HEK293 (cell line): ENCODE results near the gene KLHL17.
"Not testable (repeated sequence)": the region's sequence is repeated elsewhere in the genome, so short reads cannot be mapped to it uniquely, and the experiment has no call there.

Experiments
- CTCF ChIA-PET: fragments of 350-600 bp; formaldehyde crosslinking; extraction: SDS; loops from one replicate; lab custom pipeline; 2021; ENCODE audit warnings: antibody characterized with exemption; lab: Yijun Ruan, JAX
- POLR2A ChIA-PET: fragments of 300-600 bp; formaldehyde crosslinking; extraction: SDS; loops from one replicate; lab custom pipeline; 2020; ENCODE audit warnings: antibody characterized with exemption, inconsistent platforms; lab: Yijun Ruan, JAX
- H3K27ac ChIP-seq: fragments of 200-500 bp; sonication (Bioruptor generic); 2 replicates; pipeline ENCODE4 v1.5.1; 2014; ENCODE audit warnings: low read depth, low read length, control low read depth, inconsistent platforms; ENCODE audit errors: extremely low read depth
- H3K36me3 ChIP-seq, 2 experiments: fragments of 200-500 bp in 1 of 2; sonication (Bioruptor generic) in 1 of 2; 1 replicate in 1 of 2; 2 replicates in 1 of 2; pipeline ENCODE4 v1.5.1; 2014 to 2017; ENCODE audit warnings: inconsistent platforms in 2 of 2, low read length in 2 of 2; ENCODE audit not compliant: control insufficient read depth in 2 of 2, insufficient read depth in 1 of 2
- H3K4me1 ChIP-seq: fragments of 200-500 bp; sonication (Bioruptor generic); 2 replicates; pipeline ENCODE4 v1.5.1; 2014; ENCODE audit warnings: mild to moderate bottlenecking, low read length, inconsistent platforms; ENCODE audit not compliant: control insufficient read depth, insufficient read depth
- H3K4me3 ChIP-seq: 2 replicates; pipeline ENCODE4 v1.5.1; 2011; ENCODE audit warnings: low read depth, mild to moderate bottlenecking, control low read depth, low read length, moderate library complexity
- H3K9me3 ChIP-seq: fragments of 200-500 bp; sonication (Bioruptor generic); 2 replicates; pipeline ENCODE4 v1.5.1; 2014; ENCODE audit warnings: low read depth, low read length, inconsistent platforms; ENCODE audit not compliant: control insufficient read depth, insufficient read depth
- EGR2 ChIP-seq: fragments of 450-650 bp; formaldehyde crosslinking; IDR thresholded peaks from 2 replicates; pipeline ENCODE4 v1.5.1; 2016; ENCODE audit warnings: low read depth, missing biosample characterization, missing genetic modification characterization
- KLF7 ChIP-seq: fragments of 450-650 bp; formaldehyde crosslinking; IDR thresholded peaks from 2 replicates; pipeline ENCODE4 v1.5.1; 2016; ENCODE audit warnings: missing biosample characterization, missing genetic modification characterization, borderline replicate concordance
- PRDM10 ChIP-seq: fragments of 450-650 bp; formaldehyde crosslinking; IDR thresholded peaks from 2 replicates; pipeline ENCODE4 v1.5.1; 2016; ENCODE audit warnings: missing biosample characterization, missing genetic modification characterization
- SETDB1 ChIP-seq: IDR thresholded peaks from one replicate; pipeline ENCODE4 v1.6.1; 2017; ENCODE audit warnings: mild to moderate bottlenecking, low read length, moderate library complexity, mixed read lengths; ENCODE audit not compliant: insufficient read length
- YY1 ChIP-seq: fragments of 450-650 bp; formaldehyde crosslinking; IDR thresholded peaks from 2 replicates; pipeline ENCODE4 v1.5.1; 2018; ENCODE audit warnings: missing biosample characterization, missing genetic modification characterization
- ZBTB10 ChIP-seq: fragments of 450-650 bp; formaldehyde crosslinking; IDR thresholded peaks from 2 replicates; pipeline ENCODE4 v1.5.1; 2016; ENCODE audit warnings: missing biosample characterization, missing genetic modification characterization
- ZBTB48 ChIP-seq: fragments of 450-650 bp; formaldehyde crosslinking; IDR thresholded peaks from 2 replicates; pipeline ENCODE4 v1.5.1; 2016; ENCODE audit warnings: missing biosample characterization, missing genetic modification characterization
- ZBTB8A ChIP-seq: fragments of 450-650 bp; formaldehyde crosslinking; IDR thresholded peaks from 2 replicates; pipeline ENCODE4 v1.5.1; 2016; ENCODE audit warnings: missing biosample characterization, missing genetic modification characterization
- ZEB2 ChIP-seq: fragments of 450-650 bp; formaldehyde crosslinking; IDR thresholded peaks from 2 replicates; pipeline ENCODE4 v1.5.1; 2016; ENCODE audit warnings: missing biosample characterization, missing genetic modification characterization
- ZIC2 ChIP-seq: fragments of 450-650 bp; formaldehyde crosslinking; IDR thresholded peaks from 2 replicates; pipeline ENCODE4 v1.5.1; 2016; ENCODE audit warnings: missing biosample characterization, missing genetic modification characterization
- ZNF10 ChIP-seq: fragments of 450-650 bp; formaldehyde crosslinking; IDR thresholded peaks from 2 replicates; pipeline ENCODE4 v1.5.1; 2017; ENCODE audit warnings: missing biosample characterization, missing genetic modification characterization
- ZNF121 ChIP-seq: fragments of 450-650 bp; formaldehyde crosslinking; IDR thresholded peaks from 2 replicates; pipeline ENCODE4 v1.5.1; 2016; ENCODE audit warnings: missing biosample characterization, missing genetic modification characterization
- ZNF138 ChIP-seq: fragments of 450-650 bp; formaldehyde crosslinking; IDR thresholded peaks from 2 replicates; pipeline ENCODE4 v1.5.1; 2016; ENCODE audit warnings: missing biosample characterization, missing genetic modification characterization, borderline replicate concordance
- ZNF202 ChIP-seq: fragments of 450-650 bp; formaldehyde crosslinking; IDR thresholded peaks from 2 replicates; pipeline ENCODE4 v1.5.1; 2016; ENCODE audit warnings: missing biosample characterization, missing genetic modification characterization, borderline replicate concordance
- ZNF404 ChIP-seq: fragments of 450-650 bp; formaldehyde crosslinking; IDR thresholded peaks from 2 replicates; pipeline ENCODE4 v1.5.1; 2017; ENCODE audit warnings: missing biosample characterization, missing genetic modification characterization
- ZNF510 ChIP-seq: fragments of 450-650 bp; formaldehyde crosslinking; IDR thresholded peaks from 2 replicates; pipeline ENCODE4 v1.5.1; 2018; ENCODE audit warnings: mild to moderate bottlenecking, missing genetic modification characterization, missing biosample characterization; ENCODE audit not compliant: insufficient replicate concordance
- ZNF600 ChIP-seq: fragments of 450-650 bp; formaldehyde crosslinking; IDR thresholded peaks from 2 replicates; pipeline ENCODE4 v1.5.1; 2016; ENCODE audit warnings: missing biosample characterization, missing genetic modification characterization

Gene KLHL17

GRCh38 chr1:992362-992761, 32.0 kb downstream of the KLHL17 start:
- 0 out of 2 replicates have a peak, but pooled peaks cover under 1% of the 10 kb centered on the region for H3K4me1 ChIP-seq
- POLR2A ChIA-PET: no interaction called here
- no peak overlapping the region for H3K27ac ChIP-seq
- peaks cover 0 to 10% of the 10 kb centered on the region in 2 experiments; a peak in 1 of 3 replicates for H3K36me3 ChIP-seq
- CTCF ChIA-PET: interaction anchor here (1.1 to 4.3 kb wide), 2 partner anchors 8 to 67 kb away, joined by 3 to 39 read pairs; no protein-coding TSS in a partner anchor
- H3K9me3 ChIP-seq: no peaks in the 10 kb centered on the region
- H3K4me3 ChIP-seq: no peak overlapping the region
- no peak for TF ChIP-seq SETDB1
- no peak for TF ChIP-seq ZNF510 (tag by site-specific recombination)
- TF ChIP-seq ZNF202: no peak

- Histone ChIP-seq H3K4me1 (0 out of 2 replicates have a peak, but pooled peaks cover 3% of the 10 kb centered on the region), H3K9me3 (no peaks in the 10 kb centered on the region)
- TF ChIP-seq PRDM10 (tag by site-specific recombination) (peak; percentile 58), ZNF404 (tag by site-specific recombination) (no peak), EGR2 (0 out of 2 replicates have a peak, but pooled peaks have one; percentile 5)
- TF ChIP-seq, all 188 proteins: peak for 2
- Histone ChIP-seq H3K27ac (no peak overlapping the region), H3K4me3 (no peak overlapping the region), H3K36me3 (peaks cover 0 to 21% of the 10 kb centered on the region in 2 experiments; a peak in 1 of 3 replicates)
- CTCF ChIA-PET: interaction anchor here (0.8 to 4.3 kb wide), 3 partner anchors 10 to 66 kb away, joined by 3 to 39 read pairs (median 3); no protein-coding TSS in a partner anchor
- POLR2A ChIA-PET: interaction anchor here (0.8 to 2.2 kb wide), 2 partner anchors 11 to 18 kb away, joined by 5 to 11 read pairs; partner anchors contain the start of gene PERM1
Observed at GRCh38 chr1:993379-993995, 33.1 kb downstream of the KLHL17 start.

- ChIA-PET CTCF (interaction anchor here (4.3 kb wide), 1 partner anchor 11 kb away, joined by 39 read pairs; no protein-coding TSS in a partner anchor), POLR2A (interaction anchor here (1.1 to 2.2 kb wide), 3 partner anchors 12 to 26 kb away, joined by 4 to 11 read pairs (median 7); partner anchors contain the start of gene PERM1)
- H3K4me3 ChIP-seq, H3K9me3 ChIP-seq, H3K27ac ChIP-seq, H3K4me1 ChIP-seq: not testable (repeated sequence)
- TF ChIP-seq ZNF10: peak; percentile 50; the same call in 1 of the 2 replicates
- TF ChIP-seq ZNF121: peak; percentile 98
- TF ChIP-seq ZBTB8A (tag by site-specific recombination): 0 out of 2 replicates have a peak, but pooled peaks have one; percentile 27
- H3K36me3 ChIP-seq: peaks cover 0 to 26% of the 10 kb centered on the region in 2 experiments; a peak in 1 of 3 replicates
Observed at GRCh38 chr1:994546-994945, 34.2 kb downstream of the KLHL17 start.

- H3K4me3 ChIP-seq: no peak overlapping the region
- H3K27ac ChIP-seq: no peak overlapping the region
- ChIA-PET CTCF (interaction anchor here (0.8 to 4.3 kb wide), 2 partner anchors 11 to 12 kb away, joined by 3 to 39 read pairs; no protein-coding TSS in a partner anchor), POLR2A (interaction anchor here (0.6 to 6.5 kb wide), 5 partner anchors 13 to 94 kb away, joined by 4 to 44 read pairs (median 11); partner anchors contain the start of genes AGRN and PERM1)
- H3K4me1 ChIP-seq: 0 out of 2 replicates have a peak, but pooled peaks cover 3% of the 10 kb centered on the region
- peaks cover 0 to 26% of the 10 kb centered on the region in 2 experiments; a peak in 1 of 3 replicates for H3K36me3 ChIP-seq
- no peaks in the 10 kb centered on the region for H3K9me3 ChIP-seq
- TF ChIP-seq ZBTB8A (tag by site-specific recombination) (peak; percentile 35), ZNF138 (tag by site-specific recombination) (no peak), YY1 (tag by site-specific recombination) (no peak), ZEB2 (no peak; the same call in 1 of the 2 replicates), ZBTB48 (tag by site-specific recombination) (peak; percentile 12; the same call in 1 of the 2 replicates), ZIC2 (tag by site-specific recombination) (0 out of 2 replicates have a peak, but pooled peaks have one; percentile 31), KLF7 (tag by site-specific recombination) (peak; percentile 15; the same call in 1 of the 2 replicates), ZNF600 (tag by site-specific recombination) (peak; percentile 49; the same call in 1 of the 2 replicates), ZBTB10 (tag by site-specific recombination) (no peak; the same call in none of the 2 replicates)
Observed at GRCh38 chr1:995665-996633, 35.6 kb downstream of the KLHL17 start.
